Right atrium auricular region (tissue), 2 donors: ENCODE results near the gene ABCC5. TPM values are rescaled to one million over a fixed set of nuclear protein-coding genes. Genes with fewer than 3 reads are reported as not detected.

ENCODE experiments used
- DNase-seq: peaks from one replicate; pipeline ENCODE4 v3.0.0-alpha.2; 2019; ENCODE audit warnings: low spot score
- H3K27ac ChIP-seq, 2 donors: fragments of 200-600 bp; sonication (generic); 1 replicate in 1 of 2; 2 replicates in 1 of 2; pipeline ENCODE4 v1.5.1; 2016 to 2019
- H3K27me3 ChIP-seq, 2 donors: fragments of 200-600 bp; sonication (generic); one replicate each; pipeline versions ENCODE4 v1.5.1 to v1.6.0; 2017 to 2019
- H3K36me3 ChIP-seq: fragments of 200-600 bp; sonication (generic); one replicate; pipeline ENCODE4 v1.5.1; 2016
- H3K4me1 ChIP-seq, 2 donors: fragments of 200-600 bp; sonication (generic); one replicate each; pipeline versions ENCODE4 v1.5.1 to v1.6.0; 2017 to 2019
- H3K4me3 ChIP-seq, 2 donors: fragments of 200-600 bp; sonication (generic); 1 replicate in 1 of 2; 2 replicates in 1 of 2; pipeline ENCODE4 v1.5.1; 2017 to 2019; ENCODE audit warnings: mild to moderate bottlenecking in 1 of 2, moderate library complexity in 1 of 2
- H3K9me3 ChIP-seq, 2 donors: fragments of 200-600 bp; sonication (generic); one replicate each; pipeline ENCODE4 v1.5.1; 2019
- total RNA-seq, 2 donors: library from RNA; depleted of rRNA; stranded (reverse); fragments of >200 nt; gene quantifications; one replicate each; pipeline ENCODE4 v1.1.0, GENCODE V29; 2016
- TF ChIP-seq, protein P1 (sequence below), 2 donors: fragments of 200-600 bp; sonication (generic); IDR thresholded peaks; one replicate each; pipeline ENCODE4 v1.5.1; 2019; ENCODE audit warnings: antibody characterized with exemption in 2 of 2

ABCC5 gene
- total RNA-seq, 2 donors from 2014 or later = 17.5 to 23.1 TPM

DNA sequence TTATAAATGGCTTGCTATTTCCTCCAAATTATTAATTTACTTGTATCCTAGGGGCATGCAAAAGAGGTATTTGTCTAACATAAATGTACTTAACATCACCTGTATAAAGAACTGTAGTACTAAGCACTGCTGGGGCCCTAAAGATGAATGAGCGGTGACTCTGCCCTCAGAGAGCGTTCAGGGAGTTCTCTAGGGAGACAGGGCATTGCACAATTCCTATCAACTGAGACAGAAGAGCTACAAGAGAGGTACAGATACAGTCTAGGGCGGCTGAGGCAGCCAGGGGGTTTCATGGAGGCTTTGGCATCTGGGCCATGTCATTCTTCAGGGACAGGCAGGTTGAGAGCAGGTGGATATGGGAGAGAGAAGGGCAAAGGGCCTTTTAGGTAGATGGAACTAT, 93.1 kb downstream of the ABCC5 start:
- H3K27ac ChIP-seq = no peak overlapping the region
- TF ChIP-seq, protein P1, sequence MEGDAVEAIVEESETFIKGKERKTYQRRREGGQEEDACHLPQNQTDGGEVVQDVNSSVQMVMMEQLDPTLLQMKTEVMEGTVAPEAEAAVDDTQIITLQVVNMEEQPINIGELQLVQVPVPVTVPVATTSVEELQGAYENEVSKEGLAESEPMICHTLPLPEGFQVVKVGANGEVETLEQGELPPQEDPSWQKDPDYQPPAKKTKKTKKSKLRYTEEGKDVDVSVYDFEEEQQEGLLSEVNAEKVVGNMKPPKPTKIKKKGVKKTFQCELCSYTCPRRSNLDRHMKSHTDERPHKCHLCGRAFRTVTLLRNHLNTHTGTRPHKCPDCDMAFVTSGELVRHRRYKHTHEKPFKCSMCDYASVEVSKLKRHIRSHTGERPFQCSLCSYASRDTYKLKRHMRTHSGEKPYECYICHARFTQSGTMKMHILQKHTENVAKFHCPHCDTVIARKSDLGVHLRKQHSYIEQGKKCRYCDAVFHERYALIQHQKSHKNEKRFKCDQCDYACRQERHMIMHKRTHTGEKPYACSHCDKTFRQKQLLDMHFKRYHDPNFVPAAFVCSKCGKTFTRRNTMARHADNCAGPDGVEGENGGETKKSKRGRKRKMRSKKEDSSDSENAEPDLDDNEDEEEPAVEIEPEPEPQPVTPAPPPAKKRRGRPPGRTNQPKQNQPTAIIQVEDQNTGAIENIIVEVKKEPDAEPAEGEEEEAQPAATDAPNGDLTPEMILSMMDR (IDR thresholded peaks at IDR 0.05) = no peak
- DNase-seq = no peak
- no peaks in the 10 kb centered on the region for H3K27me3 ChIP-seq
- no peaks in the 10 kb centered on the region for H3K9me3 ChIP-seq
- peaks cover 90% of the 10 kb centered on the region for H3K36me3 ChIP-seq
- no peak overlapping the region for H3K4me3 ChIP-seq
- no peaks in the 10 kb centered on the region for H3K4me1 ChIP-seq

DNA sequence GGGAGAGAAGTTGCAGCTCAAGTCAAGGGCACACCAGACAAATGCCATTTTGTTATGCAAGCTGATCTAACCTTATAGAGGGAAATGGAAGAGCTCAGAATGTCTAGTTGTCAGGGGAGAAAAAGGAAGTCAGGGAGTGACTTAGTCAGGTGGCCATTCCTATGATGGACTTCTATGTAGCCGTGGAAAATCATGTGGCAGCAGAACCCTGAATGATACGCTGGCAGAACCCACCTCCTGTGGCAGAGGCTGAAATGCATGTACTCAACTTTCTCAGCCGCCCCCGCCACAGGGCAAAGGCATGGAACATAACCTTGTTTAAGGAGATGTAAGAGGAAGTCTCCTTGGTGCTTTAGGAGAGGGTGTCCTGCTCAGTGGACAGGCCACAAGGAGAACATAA, 95.3 kb downstream of the ABCC5 start:
- Histone ChIP-seq H3K36me3 (peaks cover 71% of the 10 kb centered on the region), H3K4me3 (no peak overlapping the region), H3K27me3 (no peaks in the 10 kb centered on the region), H3K4me1 (no peaks in the 10 kb centered on the region), H3K27ac (no peak overlapping the region), H3K9me3 (no peaks in the 10 kb centered on the region)
- TF ChIP-seq, protein P1 (IDR thresholded peaks at IDR 0.05) = no peak
- no peak for DNase-seq

DNA sequence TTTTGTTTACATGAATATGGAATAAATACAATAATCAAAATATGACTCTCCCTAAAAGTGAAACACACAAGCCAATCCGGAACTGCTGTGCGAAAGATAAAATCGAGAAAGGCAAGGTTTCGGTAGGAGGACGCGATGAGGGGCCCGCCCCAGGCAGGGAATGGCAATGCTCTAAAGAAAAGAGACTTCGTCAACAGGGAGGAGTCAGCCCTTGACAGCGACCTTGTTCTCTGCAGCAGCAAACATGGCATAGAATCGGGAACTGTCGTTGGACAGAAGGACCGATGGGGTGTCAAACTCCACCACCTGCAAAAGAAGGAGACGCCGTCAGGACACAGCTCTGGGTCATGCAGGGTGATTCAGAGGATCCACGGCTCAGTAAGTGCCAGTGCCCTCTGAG, 96.6 kb downstream of the ABCC5 start:
- H3K27me3 ChIP-seq = no peaks in the 10 kb centered on the region
- H3K4me1 ChIP-seq = no peaks in the 10 kb centered on the region
- H3K27ac ChIP-seq = no peak overlapping the region
- peaks cover 60% of the 10 kb centered on the region for H3K36me3 ChIP-seq
- TF ChIP-seq, protein P1 (IDR thresholded peaks at IDR 0.05) = no peak
- no peaks in the 10 kb centered on the region for H3K9me3 ChIP-seq
- DNase-seq = no peak
- H3K4me3 ChIP-seq = no peak overlapping the region

DNA sequence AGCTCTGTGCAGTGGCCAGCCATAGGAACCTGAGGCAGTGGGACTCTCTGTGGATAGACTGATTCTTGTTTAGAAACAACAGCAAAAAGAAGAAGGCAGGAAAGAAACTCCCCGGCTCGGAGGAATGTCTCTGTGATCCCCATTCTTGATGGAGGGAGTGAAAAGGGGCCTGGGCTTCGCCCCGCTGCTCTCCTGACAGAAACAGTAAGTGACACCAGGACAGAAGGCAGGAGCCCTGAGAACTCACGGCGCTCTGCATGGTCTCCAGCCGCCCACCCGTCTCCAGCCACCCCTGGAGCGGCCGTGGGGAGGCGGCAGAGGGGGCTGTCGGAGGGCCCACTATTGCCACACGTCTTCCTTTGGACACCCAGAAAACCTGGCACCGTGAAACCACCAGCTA, 97.3 kb downstream of the ABCC5 start:
- Histone ChIP-seq H3K27me3 (no peaks in the 10 kb centered on the region), H3K4me1 (no peaks in the 10 kb centered on the region), H3K36me3 (peaks cover 54% of the 10 kb centered on the region), H3K9me3 (no peaks in the 10 kb centered on the region), H3K27ac (no peak overlapping the region), H3K4me3 (no peak overlapping the region)
- TF ChIP-seq, protein P1 (IDR thresholded peaks at IDR 0.05) = no peak
- DNase-seq = no peak

DNA sequence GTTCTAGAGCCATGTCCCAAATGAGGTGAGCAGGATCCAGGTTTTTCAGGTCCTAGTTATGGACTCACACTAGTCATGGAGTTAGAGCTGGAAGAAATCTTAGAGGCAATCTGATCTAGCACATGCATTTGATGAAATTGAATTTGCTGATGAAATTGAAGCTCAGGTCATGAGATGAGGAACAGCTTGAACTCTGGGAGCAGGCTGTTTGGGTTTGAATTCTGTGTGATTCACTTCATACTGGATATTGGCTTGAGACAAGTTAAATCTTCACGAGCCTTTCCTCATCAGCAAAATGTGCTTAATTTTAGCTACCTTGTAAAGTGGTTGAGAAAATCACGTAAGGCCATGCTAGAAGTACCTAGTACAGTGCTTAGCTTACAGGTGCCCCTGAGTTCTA, 99.5 kb downstream of the ABCC5 start:
- Histone ChIP-seq H3K27me3 (no peaks in the 10 kb centered on the region), H3K4me3 (no peak overlapping the region), H3K4me1 (no peaks in the 10 kb centered on the region), H3K36me3 (peaks cover 36% of the 10 kb centered on the region), H3K9me3 (no peaks in the 10 kb centered on the region), H3K27ac (no peak overlapping the region)
- TF ChIP-seq, protein P1 (IDR thresholded peaks at IDR 0.05) = no peak
- no peak for DNase-seq

DNA sequence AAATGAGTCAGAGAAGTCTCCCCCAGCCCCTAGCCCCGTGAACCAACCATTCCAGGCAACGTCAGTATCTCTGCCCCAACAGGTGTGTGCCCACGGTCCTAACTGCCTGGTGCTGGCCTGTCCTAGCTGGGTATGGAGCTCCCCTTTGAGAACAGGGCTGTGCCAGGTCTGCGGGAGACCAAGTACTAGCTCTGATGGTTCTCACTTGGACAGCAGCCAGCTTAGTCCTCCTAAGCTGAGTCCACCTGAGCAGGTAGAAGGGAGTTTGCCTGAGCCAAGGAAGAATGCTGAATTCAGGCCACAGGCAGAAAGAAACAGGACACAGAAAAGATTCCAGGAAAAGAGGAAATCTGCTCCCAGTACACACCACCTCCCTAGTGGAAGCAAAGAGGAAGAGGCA, 99.9 kb downstream of the ABCC5 start:
- Histone ChIP-seq H3K36me3 (peaks cover 32% of the 10 kb centered on the region), H3K9me3 (no peaks in the 10 kb centered on the region), H3K27ac (no peak overlapping the region), H3K4me3 (no peak overlapping the region), H3K27me3 (no peaks in the 10 kb centered on the region), H3K4me1 (no peaks in the 10 kb centered on the region)
- TF ChIP-seq, protein P1 (IDR thresholded peaks at IDR 0.05) = no peak
- DNase-seq = no peak
